H1 (cell line): ENCODE results near the gene DPM2. TPM values are rescaled to one million over a fixed set of nuclear protein-coding genes. Genes with fewer than 3 reads are reported as not detected.
A peak's percentile ranks its signal among the peaks of the same experiment; 100 is the strongest.

Experiments used
- CTCF ChIA-PET: fragments of 300-600 bp; sonication (Branson Sonifier 250); formaldehyde crosslinking; loops from one replicate; lab custom pipeline; 2021; ENCODE audit not compliant: partially characterized antibody; lab: Charles Lee
- POLR2A ChIA-PET: fragments of 300-600 bp; sonication (Branson Sonifier 250); formaldehyde crosslinking; loops from one replicate; lab custom pipeline; 2021; ENCODE audit warnings: inconsistent platforms; ENCODE audit not compliant: partially characterized antibody; lab: Charles Lee
- DNase-seq, 2 experiments: peaks; one replicate each; pipeline versions ENCODE4 v3.0.0 to v3.0.0-alpha.2; 2010 to 2022; ENCODE audit warnings: low spot score in 2 of 2, low read depth in 1 of 2, mixed read lengths in 1 of 2
- FAIRE-seq: peaks from 2 replicates; lab custom pipeline; 2011; peaks lifted over from hg19 to GRCh38; lab: Jason Lieb, UNC
- H2AFZ ChIP-seq: 2 replicates; pipeline ENCODE4 v1.8.1; 2012; ENCODE audit warnings: low read length, inconsistent platforms
- H2AK5ac ChIP-seq: 2 replicates; pipeline ENCODE4 v1.6.1; 2013; ENCODE audit warnings: low read depth, low read length
- H2BK120ac ChIP-seq: replicated peaks from 2 replicates; pipeline ENCODE3; 2013; ENCODE audit warnings: low read depth, low read length, inconsistent platforms
- H2BK12ac ChIP-seq: 2 replicates; pipeline ENCODE4 v1.6.1; 2013; ENCODE audit warnings: low read depth, low read length
- H2BK15ac ChIP-seq: 2 replicates; pipeline ENCODE4 v1.6.1; 2013; ENCODE audit warnings: low read length
- H2BK20ac ChIP-seq: 2 replicates; pipeline ENCODE4 v1.6.1; 2013; ENCODE audit warnings: low read length
- H2BK5ac ChIP-seq: 2 replicates; pipeline ENCODE4 v1.6.1; 2013; ENCODE audit warnings: low read depth, low read length
- H3K14ac ChIP-seq: 2 replicates; pipeline ENCODE4 v1.6.1; 2013; ENCODE audit warnings: inconsistent platforms; ENCODE audit not compliant: insufficient read length
- H3K18ac ChIP-seq: 2 replicates; pipeline ENCODE4 v1.6.1; 2013; ENCODE audit warnings: low read length; ENCODE audit errors: extremely low read depth
- H3K23ac ChIP-seq: 2 replicates; pipeline ENCODE4 v1.6.1; 2013; ENCODE audit warnings: inconsistent platforms; ENCODE audit not compliant: insufficient read length
- H3K23me2 ChIP-seq: 2 replicates; pipeline ENCODE4 v1.6.1; 2013; ENCODE audit warnings: low read depth, low read length
- H3K27ac ChIP-seq: 2 replicates; pipeline ENCODE4 v1.6.1; 2011; ENCODE audit warnings: low read depth, low read length, inconsistent platforms
- H3K27me3 ChIP-seq, 4 experiments: replicated peaks in 1 of 4; 1 replicate in 1 of 4; 2 replicates in 3 of 4; pipeline versions ENCODE4 v1.6.1 to v1.8.1; 2011 to 2013; ENCODE audit warnings: low read length in 3 of 4, mild to moderate bottlenecking in 3 of 4, inconsistent platforms in 2 of 4, mixed read lengths in 2 of 4, moderate library complexity in 1 of 4; ENCODE audit not compliant: control insufficient read depth in 3 of 4, insufficient read depth in 3 of 4; ENCODE audit errors: extremely low read depth in 1 of 4
- H3K36me3 ChIP-seq, 4 experiments: 2 replicates each; pipeline versions ENCODE4 v1.6.1 to v1.8.1; 2011 to 2013; ENCODE audit warnings: mild to moderate bottlenecking in 4 of 4, low read length in 3 of 4, moderate library complexity in 2 of 4, control low read depth in 1 of 4, inconsistent platforms in 1 of 4; ENCODE audit not compliant: insufficient read depth in 4 of 4, control insufficient read depth in 2 of 4
- H3K4ac ChIP-seq: replicated peaks from 2 replicates; pipeline ENCODE3; 2013; ENCODE audit warnings: low read length, low read depth, mixed read lengths, inconsistent platforms; ENCODE audit not compliant: insufficient read length
- H3K4me1 ChIP-seq, 4 experiments: replicated peaks in 1 of 4; 1 replicate in 1 of 4; 2 replicates in 3 of 4; pipeline versions ENCODE4 v1.6.1 to v1.8.1; 2011 to 2013; ENCODE audit warnings: low read length in 3 of 4, inconsistent platforms in 2 of 4, mixed read lengths in 1 of 4; ENCODE audit not compliant: insufficient read depth in 4 of 4, control insufficient read depth in 3 of 4
- H3K4me2 ChIP-seq, 2 experiments: 2 replicates each; pipeline versions ENCODE4 v1.6.1 to v1.8.1; 2011 to 2013; ENCODE audit warnings: low read depth in 2 of 2, low read length in 2 of 2, control low read depth in 1 of 2, inconsistent platforms in 1 of 2, mild to moderate bottlenecking in 1 of 2; ENCODE audit not compliant: insufficient read depth in 1 of 2
- H3K4me3 ChIP-seq, 4 experiments: fragments of 200-600, 300-600 bp in 1 of 4; sonication (generic), shearing (Covaris generic), sonication (Bioruptor Twin) in 1 of 4; 2 replicates each; pipeline versions ENCODE4 v1.5.1 to v1.8.1; 2011 to 2016; ENCODE audit warnings: low read length in 4 of 4, low read depth in 3 of 4, control low read depth in 2 of 4, inconsistent platforms in 2 of 4, mild to moderate bottlenecking in 2 of 4, mixed read lengths in 1 of 4, moderate library complexity in 1 of 4; ENCODE audit not compliant: insufficient read depth in 2 of 4; ENCODE audit errors: extremely low read depth in 1 of 4
- H3K56ac ChIP-seq: replicated peaks from 2 replicates; pipeline ENCODE3; 2013; ENCODE audit warnings: low read depth, mild to moderate bottlenecking, mixed read lengths, low read length, inconsistent platforms; ENCODE audit not compliant: insufficient read length
- H3K79me1 ChIP-seq: 2 replicates; pipeline ENCODE4 v1.6.1; 2013; ENCODE audit warnings: low read depth, low read length, control low read depth
- H3K79me2 ChIP-seq, 2 experiments: 2 replicates each; pipeline versions ENCODE4 v1.6.1 to v1.8.1; 2012 to 2013; ENCODE audit warnings: low read length in 2 of 2, mild to moderate bottlenecking in 2 of 2, inconsistent platforms in 1 of 2; ENCODE audit not compliant: insufficient read depth in 2 of 2, control insufficient read depth in 1 of 2
- H3K9ac ChIP-seq, 4 experiments: replicated peaks in 1 of 4; 1 replicate in 1 of 4; 2 replicates in 3 of 4; pipeline versions ENCODE4 v1.6.1 to v1.8.1; 2011 to 2013; ENCODE audit warnings: low read depth in 3 of 4, low read length in 3 of 4, control low read depth in 2 of 4, mild to moderate bottlenecking in 2 of 4, moderate library complexity in 2 of 4, inconsistent platforms in 1 of 4; ENCODE audit errors: extremely low read depth in 1 of 4
- H3K9me3 ChIP-seq, 2 experiments: 2 replicates each; pipeline versions ENCODE4 v1.6.1 to v1.8.1; 2012 to 2013; ENCODE audit warnings: mild to moderate bottlenecking in 2 of 2, moderate library complexity in 2 of 2, control low read depth in 1 of 2, inconsistent platforms in 1 of 2, low read depth in 1 of 2, low read length in 1 of 2, mixed read lengths in 1 of 2; ENCODE audit not compliant: insufficient read depth in 2 of 2
- H4K20me1 ChIP-seq, 2 experiments: replicated peaks in 1 of 2; 2 replicates each; pipeline versions ENCODE3 to v1.8.1; 2011 to 2013; ENCODE audit warnings: inconsistent platforms in 2 of 2, low read length in 2 of 2, mild to moderate bottlenecking in 1 of 2; ENCODE audit not compliant: insufficient read depth in 2 of 2, control insufficient read depth in 1 of 2
- H4K5ac ChIP-seq: 2 replicates; pipeline ENCODE4 v1.6.1; 2013; ENCODE audit warnings: low read length, low read depth, mixed read lengths, inconsistent platforms; ENCODE audit not compliant: insufficient read length
- H4K8ac ChIP-seq: 2 replicates; pipeline ENCODE4 v1.8.0; 2013; ENCODE audit warnings: mild to moderate bottlenecking, moderate library complexity, low read length, inconsistent platforms; ENCODE audit not compliant: insufficient read depth; ENCODE audit errors: extremely low read depth
- H4K91ac ChIP-seq: replicated peaks from 2 replicates; pipeline ENCODE3; 2013; ENCODE audit warnings: low read length, mixed read lengths, inconsistent platforms; ENCODE audit not compliant: insufficient read length
- BCL11A ChIP-seq, 2 experiments: IDR thresholded peaks; one replicate each; pipeline ENCODE4 v1.6.1; 2011; ENCODE audit warnings: low read depth in 2 of 2, low read length in 2 of 2, mild to moderate bottlenecking in 2 of 2
- CTBP2 ChIP-seq: IDR thresholded peaks from 2 replicates; pipeline ENCODE4 v1.7.0; 2011; ENCODE audit warnings: borderline replicate concordance, mild to moderate bottlenecking, moderate library complexity, mixed read lengths, low read length; ENCODE audit not compliant: insufficient read depth, insufficient read length
- EGR1 ChIP-seq: IDR thresholded peaks from 2 replicates; pipeline ENCODE4 v1.6.1; 2011; ENCODE audit warnings: low read depth, low read length, borderline replicate concordance
- KDM4A ChIP-seq: IDR thresholded peaks from one replicate; pipeline ENCODE4 v1.7.1; 2012; ENCODE audit warnings: low read depth, mild to moderate bottlenecking, moderate library complexity, low read length, inconsistent platforms; ENCODE audit not compliant: severe bottlenecking
- SIN3A ChIP-seq, 2 experiments: IDR thresholded peaks in 1 of 2; conservative IDR thresholded peaks in 1 of 2; 2 replicates each; pipeline ENCODE4 v1.6.1; 2011 to 2012; ENCODE audit warnings: low read length in 2 of 2, improper control_type of control experiment in 1 of 2, low read depth in 1 of 2, mild to moderate bottlenecking in 1 of 2
- TAF7 ChIP-seq: optimal IDR thresholded peaks from 2 replicates; pipeline ENCODE3; 2011; ENCODE audit warnings: low read depth, mild to moderate bottlenecking, inconsistent platforms, low read length, moderate library complexity, borderline replicate concordance
- WGBS, 2 experiments: shearing (Covaris generic) in 1 of 2; methylation state at CpG; one replicate each; pipeline versions ENCODE4 v1.1.6 to v1.1.7; 2013 to 2015; ENCODE audit warnings: low lambda C conversion rate in 2 of 2, mixed read lengths in 2 of 2, inconsistent platforms in 1 of 2, low coverage in 1 of 2, missing lambda C conversion rate in 1 of 2; ENCODE audit not compliant: insufficient replicate concordance in 2 of 2, insufficient coverage in 1 of 2, insufficient read length in 1 of 2; ENCODE audit errors: extremely low coverage in 1 of 2, missing lambda C conversion rate in 1 of 2; 5-methylcytosine and 5-hydroxymethylcytosine counted together
- polyA plus RNA-seq, 7 experiments: library from polyadenylated mRNA; depleted of rRNA in 3 of 7; stranded (reverse) in 5 of 7; unstranded in 2 of 7; fragments of >200 nt in 5 of 7; fragments of 200-250 nt in 2 of 7; gene quantifications; 1 replicate in 5 of 7; 2 replicates in 1 of 7; 4 replicates in 1 of 7; pipeline versions ENCODE4 v1.2.1 to v1.2.3, GENCODE V29; 2011 to 2013; ENCODE audit warnings: missing spikeins in 2 of 7, mixed read lengths in 2 of 7
- total RNA-seq: library from RNA; stranded (reverse); fragmentation: NEBNext Ultra II Directional; extraction: Animal tissue kit (Norgen Biotek cat#: 25700); gene quantifications from 2 replicates; pipeline ENCODE4 v1.2.1, GENCODE V29; 2021
- TF ChIP-seq, protein P1 (sequence below): IDR thresholded peaks from 2 replicates; pipeline ENCODE4 v1.6.1; 2012; ENCODE audit warnings: inconsistent platforms

DPM2 gene
- total and polyA plus RNA-seq, 2 of the 8 experiments (the other 6 are each of a cell fraction or from before 2014, with no cell fraction given): 45.4 to 95.4 TPM

DNA sequence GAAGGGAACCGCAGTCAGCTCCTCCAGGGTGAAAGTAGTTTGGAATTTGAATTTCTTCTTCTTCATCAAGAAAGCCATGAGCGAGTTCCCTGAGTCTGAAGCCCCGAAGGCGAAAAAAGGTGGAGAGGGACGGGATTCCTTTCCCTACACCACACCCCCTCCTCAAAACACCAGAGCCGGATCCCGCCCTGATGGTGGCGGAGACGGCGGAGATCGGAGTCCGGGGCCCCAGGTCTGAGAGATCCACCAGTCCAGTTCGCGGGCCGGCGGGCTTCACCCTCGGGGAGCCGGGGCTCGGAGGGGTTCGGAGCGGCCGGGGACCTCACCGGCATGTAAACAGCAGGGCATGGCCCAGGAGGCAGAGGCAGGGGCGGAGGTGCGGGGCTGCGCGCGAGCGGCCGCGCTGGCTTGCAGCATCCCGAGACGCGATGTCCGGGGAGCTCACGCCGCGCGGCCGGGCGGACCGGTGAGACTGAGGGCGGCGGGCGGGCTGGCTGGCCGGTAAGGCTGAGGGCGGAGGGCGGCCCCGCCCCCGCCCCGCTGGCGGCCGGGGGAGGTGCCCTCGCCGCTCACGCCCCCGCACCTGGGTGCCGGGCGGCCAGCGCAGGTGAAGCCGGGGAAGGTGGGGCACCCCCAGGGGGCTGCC lies 42.5 kb upstream of the DPM2 start:
- H3K4ac ChIP-seq: no peak overlapping the region
- WGBS, 2 experiments: 2% methylated on average over 45 of the region's 61 CpGs; no CpG with 5 or more reads in 1 of the 2 experiments

More for the DNA sequence above, 42.5 kb upstream of the DPM2 start:
- H3K9ac ChIP-seq: peak overlapping the region; percentile 8 to 65 (median 50); a peak in 5 of 7 replicates
- peak in 1 of 2 experiments; percentile 72 for DNase-seq
- TF ChIP-seq SIN3A (conservative IDR thresholded peaks at IDR 0.05 in 1 of 2, IDR thresholded peaks at IDR 0.05 in 1 of 2; ENCODE audit: low read depth in 1 of 2, low read length in 2 of 2) (0 out of 4 replicates have a peak, but pooled peaks have one; percentile 11 to 15), CTBP2 (no peak), KDM4A (peak; percentile 31), EGR1 (peak; percentile 97), TAF7 (peak; percentile 44), BCL11A (IDR thresholded peaks at IDR 0.05; ENCODE audit: low read depth in 2 of 2, low read length in 2 of 2) (no peak)
- TF ChIP-seq, protein P1, sequence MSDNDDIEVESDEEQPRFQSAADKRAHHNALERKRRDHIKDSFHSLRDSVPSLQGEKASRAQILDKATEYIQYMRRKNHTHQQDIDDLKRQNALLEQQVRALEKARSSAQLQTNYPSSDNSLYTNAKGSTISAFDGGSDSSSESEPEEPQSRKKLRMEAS: 0 out of 2 replicates have a peak, but pooled peaks have one; percentile 10
- TF ChIP-seq, all 59 proteins: peak for 5
- FAIRE-seq: no peak
- Histone ChIP-seq H3K4me3 (peak overlapping the region; percentile 88 to 99 (median 93)), H2BK120ac (no peak overlapping the region), H3K56ac (no peak overlapping the region), H3K79me1 (peaks cover 31% of the 10 kb centered on the region), H3K23me2 (peaks cover 7% of the 10 kb centered on the region; the same call in 1 of the 2 replicates), H3K4me1 (peaks cover 4 to 34% (median 25%) of the 10 kb centered on the region in 4 experiments), H3K4me2 (peak overlapping the region; percentile 73 to 97), H3K23ac (no peak overlapping the region), H3K36me3 (no peaks in the 10 kb centered on the region), H2AK5ac (no peak overlapping the region), H3K14ac (peak overlapping the region; percentile 87), H3K79me2 (peaks cover 22 to 48% of the 10 kb centered on the region in 2 experiments), H2BK5ac (no peak overlapping the region), H4K20me1 (peaks cover 36 to 37% of the 10 kb centered on the region in 2 experiments), H4K8ac (no peak overlapping the region), H4K5ac (no peak overlapping the region), H3K27ac (0 out of 2 replicates have a peak overlapping the region, but pooled peaks have one; percentile 56), H3K27me3 (no peaks in the 10 kb centered on the region), H3K9me3 (no peaks in the 10 kb centered on the region), H2AFZ (no peak overlapping the region), H4K91ac (no peak overlapping the region), H2BK15ac (no peak overlapping the region), H3K18ac (no peak overlapping the region), H2BK12ac (no peak overlapping the region), H2BK20ac (no peak overlapping the region)
- POLR2A ChIA-PET: interaction anchor here (1.1 to 4.1 kb wide), 14 partner anchors 9 to 131 kb away, joined by 3 to 16 read pairs (median 6); partner anchors contain the start of genes DPM2 and PIP5KL1
- CTCF ChIA-PET: interaction anchor here (1.1 to 7.9 kb wide), 6 partner anchors 30 to 86 kb away, joined by 3 to 49 read pairs (median 7); partner anchors contain the start of gene NAIF1
